Measurements from ENCODE around the gene DBT.

Gene DBT

DNA sequence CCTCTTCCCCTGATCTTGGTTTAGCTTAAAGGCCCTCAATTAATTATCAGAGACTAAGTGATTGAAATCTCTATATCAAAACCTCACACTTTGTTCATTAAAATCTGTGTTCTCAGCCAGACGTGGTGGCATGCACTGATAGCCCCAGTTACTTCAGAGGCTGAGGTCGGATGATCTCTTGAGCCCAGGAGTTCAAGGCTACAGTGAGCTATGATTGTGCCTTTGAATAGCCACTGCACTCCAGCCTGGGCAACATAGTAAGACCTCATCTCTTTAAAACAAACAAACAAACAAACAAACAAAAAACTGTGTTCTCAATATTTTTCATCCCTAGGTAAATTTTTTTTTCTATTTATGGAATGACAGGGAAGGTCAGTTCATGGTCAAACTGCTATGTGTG lies 98.0 kb downstream of the DBT start:
- TF ChIP-seq, protein P1, sequence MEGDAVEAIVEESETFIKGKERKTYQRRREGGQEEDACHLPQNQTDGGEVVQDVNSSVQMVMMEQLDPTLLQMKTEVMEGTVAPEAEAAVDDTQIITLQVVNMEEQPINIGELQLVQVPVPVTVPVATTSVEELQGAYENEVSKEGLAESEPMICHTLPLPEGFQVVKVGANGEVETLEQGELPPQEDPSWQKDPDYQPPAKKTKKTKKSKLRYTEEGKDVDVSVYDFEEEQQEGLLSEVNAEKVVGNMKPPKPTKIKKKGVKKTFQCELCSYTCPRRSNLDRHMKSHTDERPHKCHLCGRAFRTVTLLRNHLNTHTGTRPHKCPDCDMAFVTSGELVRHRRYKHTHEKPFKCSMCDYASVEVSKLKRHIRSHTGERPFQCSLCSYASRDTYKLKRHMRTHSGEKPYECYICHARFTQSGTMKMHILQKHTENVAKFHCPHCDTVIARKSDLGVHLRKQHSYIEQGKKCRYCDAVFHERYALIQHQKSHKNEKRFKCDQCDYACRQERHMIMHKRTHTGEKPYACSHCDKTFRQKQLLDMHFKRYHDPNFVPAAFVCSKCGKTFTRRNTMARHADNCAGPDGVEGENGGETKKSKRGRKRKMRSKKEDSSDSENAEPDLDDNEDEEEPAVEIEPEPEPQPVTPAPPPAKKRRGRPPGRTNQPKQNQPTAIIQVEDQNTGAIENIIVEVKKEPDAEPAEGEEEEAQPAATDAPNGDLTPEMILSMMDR (IDR thresholded peaks at IDR 0.05; ENCODE audit: control insufficient read depth, insufficient read depth, low read depth, low read length, missing control alignments) = no peak
- DNase-seq (ENCODE audit: low read depth) = no peak
- no peak overlapping the region for H3K4me3 ChIP-seq (ENCODE audit: control insufficient read depth, low read depth, low read length)

DNA sequence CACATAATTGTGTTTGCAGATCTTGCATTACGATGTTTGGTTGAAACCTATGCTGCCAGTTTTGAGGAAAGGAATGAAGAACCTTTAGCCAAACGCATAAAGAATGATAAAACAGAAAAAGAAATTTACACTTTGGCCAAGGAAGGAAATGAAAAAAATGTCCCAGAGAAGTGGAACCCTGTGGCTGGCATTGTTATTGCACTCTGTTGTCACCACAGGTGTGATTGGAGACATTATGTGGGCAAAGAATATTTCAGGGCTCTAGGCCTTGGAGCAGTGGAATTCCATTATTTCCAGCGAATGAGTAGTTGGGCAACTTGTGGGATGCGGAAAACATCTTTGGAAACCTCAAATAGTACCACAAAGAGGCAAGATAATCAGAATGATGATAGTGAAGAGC lies 101.8 kb downstream of the DBT start:
- no peak for DNase-seq (ENCODE audit: low read depth)
- TF ChIP-seq, protein P1 (IDR thresholded peaks at IDR 0.05; ENCODE audit: control insufficient read depth, insufficient read depth, low read depth, low read length, missing control alignments) = no peak
- H3K4me3 ChIP-seq (ENCODE audit: control insufficient read depth, low read depth, low read length) = no peak overlapping the region

DNA sequence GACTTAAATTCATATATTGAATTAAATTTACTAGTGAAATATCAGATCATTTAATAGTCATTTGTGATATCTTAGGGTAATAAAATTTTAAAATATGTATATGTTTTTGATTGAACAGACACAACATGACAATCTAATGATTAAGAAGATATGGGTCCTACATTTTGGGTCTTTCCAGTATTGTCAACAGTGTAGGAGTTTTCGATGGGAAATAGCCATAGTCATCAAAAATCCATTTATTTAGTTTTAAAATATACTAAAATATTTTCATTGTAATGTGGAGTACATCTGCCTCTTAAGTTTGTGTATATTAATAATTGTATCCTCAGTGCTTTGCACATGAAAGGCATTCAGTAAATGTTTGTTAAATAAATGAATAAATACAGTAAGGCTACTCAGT lies 102.7 kb downstream of the DBT start:
- no peak for DNase-seq (ENCODE audit: low read depth)

DNA sequence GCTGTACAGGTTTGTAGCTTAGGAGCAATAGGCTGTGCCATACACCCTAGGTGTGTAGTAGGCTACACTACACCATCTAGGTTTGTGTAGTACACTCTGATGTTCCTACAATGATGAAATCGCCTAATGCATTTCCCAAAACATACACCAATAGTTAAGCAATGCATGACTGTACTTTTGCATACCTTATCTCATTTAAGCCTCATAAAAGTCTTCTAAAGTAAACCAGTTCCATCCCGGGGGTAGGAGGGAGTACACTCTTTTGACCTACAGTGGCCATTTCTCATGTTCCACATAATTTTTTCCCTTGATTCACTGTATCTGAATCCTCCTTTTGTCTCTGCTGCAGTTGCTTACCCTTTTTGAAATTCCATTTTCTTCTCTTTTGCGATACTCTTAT lies 104.5 kb downstream of the DBT start:
- TF ChIP-seq, protein P1 (IDR thresholded peaks at IDR 0.05; ENCODE audit: control insufficient read depth, insufficient read depth, low read depth, low read length, missing control alignments) = no peak
- DNase-seq (ENCODE audit: low read depth) = peak; percentile 33
- no peak overlapping the region for H3K4me3 ChIP-seq (ENCODE audit: control insufficient read depth, low read depth, low read length)

More for the DNA sequence above, 102.7 kb downstream of the DBT start:
- TF ChIP-seq, protein P1 (IDR thresholded peaks at IDR 0.05; ENCODE audit: control insufficient read depth, insufficient read depth, low read depth, low read length, missing control alignments) = no peak
- H3K4me3 ChIP-seq (ENCODE audit: control insufficient read depth, low read depth, low read length) = no peak overlapping the region

DNA sequence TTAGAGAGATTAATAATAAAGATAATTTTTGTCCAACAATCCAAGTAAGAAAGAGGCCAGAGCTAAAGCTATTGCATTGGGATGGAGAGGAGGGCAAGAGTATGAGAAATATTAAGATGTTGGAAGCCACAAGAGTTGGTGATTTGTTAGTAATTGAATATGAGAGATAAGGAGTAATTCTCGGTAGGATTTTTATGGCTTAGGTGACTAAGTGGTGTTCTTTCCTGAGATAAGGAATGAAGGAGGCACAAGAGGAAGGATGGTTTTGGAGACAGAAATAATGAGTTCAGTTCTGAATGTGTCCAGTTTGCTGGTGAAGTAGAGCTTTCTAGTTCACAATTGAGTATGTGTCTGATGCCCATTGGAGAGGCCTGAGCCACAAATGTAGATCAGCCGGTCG lies 107.3 kb downstream of the DBT start:
- no peak overlapping the region for H3K4me3 ChIP-seq (ENCODE audit: control insufficient read depth, low read depth, low read length)
- TF ChIP-seq, protein P1 (IDR thresholded peaks at IDR 0.05; ENCODE audit: control insufficient read depth, insufficient read depth, low read depth, low read length, missing control alignments) = no peak
- DNase-seq (ENCODE audit: low read depth) = no peak

DNA sequence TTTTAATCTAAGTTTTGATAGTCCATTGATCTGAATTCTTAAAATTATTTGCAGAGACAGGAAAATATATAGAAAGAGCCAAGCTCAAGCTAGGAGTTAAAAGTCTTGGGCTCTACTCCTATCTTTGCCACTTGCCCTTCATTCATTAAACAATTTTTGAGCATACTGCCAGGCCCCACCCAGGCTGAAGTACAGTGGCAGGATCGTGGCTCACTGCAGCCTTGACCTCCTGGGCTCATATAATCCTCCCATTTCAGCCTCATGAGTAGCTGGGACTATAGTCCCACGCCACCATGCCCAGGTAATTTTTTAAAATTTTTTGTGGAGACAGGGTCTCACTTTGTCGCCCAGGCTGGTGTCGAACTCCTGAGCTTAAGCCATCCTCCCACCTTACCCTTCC lies 108.4 kb downstream of the DBT start:
- TF ChIP-seq, protein P1 (IDR thresholded peaks at IDR 0.05; ENCODE audit: control insufficient read depth, insufficient read depth, low read depth, low read length, missing control alignments) = no peak
- H3K4me3 ChIP-seq (ENCODE audit: control insufficient read depth, low read depth, low read length) = no peak overlapping the region
- no peak for DNase-seq (ENCODE audit: low read depth)

DNA sequence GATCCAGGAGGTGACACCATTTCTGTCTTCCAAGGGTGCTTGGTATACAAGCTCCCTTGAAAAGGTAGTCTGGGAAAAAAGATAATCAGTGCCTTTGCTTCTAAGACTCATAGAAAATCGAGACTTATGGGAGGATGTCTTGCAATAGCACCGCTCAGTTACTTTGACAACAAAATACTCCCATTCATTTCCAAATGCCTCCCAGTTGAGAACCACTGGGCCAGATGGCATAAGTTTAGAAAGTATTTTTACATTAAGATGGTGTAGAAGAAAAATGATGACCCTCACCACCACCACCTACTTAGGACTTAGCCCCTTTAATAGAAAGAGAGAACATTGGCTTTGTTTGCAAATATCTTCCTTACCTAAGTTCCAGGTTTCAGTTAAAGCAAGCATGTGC lies 112.0 kb downstream of the DBT start:
- no peak overlapping the region for H3K4me3 ChIP-seq (ENCODE audit: control insufficient read depth, low read depth, low read length)
- no peak for DNase-seq (ENCODE audit: low read depth)
- TF ChIP-seq, protein P1 (IDR thresholded peaks at IDR 0.05; ENCODE audit: control insufficient read depth, insufficient read depth, low read depth, low read length, missing control alignments) = no peak
